Esophagus muscularis mucosa (tissue), 4 donors: ENCODE data around the gene TMIGD2. TPM values are rescaled to one million over a fixed set of nuclear protein-coding genes. Genes with fewer than 3 reads are reported as not detected.

ENCODE experiments used
- DNase-seq: peaks from one replicate; pipeline ENCODE4 v3.0.0-alpha.2; 2017; ENCODE audit errors: extremely low spot score
- H3K27ac ChIP-seq, 4 donors: fragments of 200-600 bp; sonication (generic); replicated peaks in 1 of 4; 1 replicate in 3 of 4; 2 replicates in 1 of 4; pipeline ENCODE4 v1.5.1; 2016 to 2019; ENCODE audit warnings: mild to moderate bottlenecking in 1 of 4
- H3K27me3 ChIP-seq, 4 donors: fragments of 200-600 bp; sonication (generic); one replicate each; pipeline versions ENCODE4 v1.5.1 to v1.6.0; 2016 to 2019
- H3K36me3 ChIP-seq, 4 donors: fragments of 200-600 bp; sonication (generic); one replicate each; pipeline ENCODE4 v1.5.1; 2016 to 2019
- H3K4me1 ChIP-seq, 4 donors: fragments of 200-600 bp; sonication (generic); one replicate each; pipeline ENCODE4 v1.5.1; 2016 to 2019
- H3K4me3 ChIP-seq, 4 donors: fragments of 200-600 bp; sonication (generic); 1 replicate in 2 of 4; 2 replicates in 2 of 4; pipeline ENCODE4 v1.5.1; 2016 to 2019; ENCODE audit warnings: mild to moderate bottlenecking in 4 of 4, moderate library complexity in 1 of 4
- H3K9me3 ChIP-seq, 4 donors: fragments of 200-600 bp; sonication (generic); 1 replicate in 3 of 4; 2 replicates in 1 of 4; pipeline ENCODE4 v1.5.1; 2016 to 2019
- EP300 ChIP-seq: sonication (generic); formaldehyde crosslinking; IDR thresholded peaks from one replicate; pipeline ENCODE4 v1.6.1; 2017; ENCODE audit warnings: antibody characterized with exemption
- POLR2A ChIP-seq: fragments of 450-650 bp; IDR thresholded peaks from one replicate; pipeline ENCODE4 v1.6.1; 2017; ENCODE audit warnings: antibody characterized with exemption, moderate library complexity, mild to moderate bottlenecking, low read depth
- POLR2AphosphoS5 ChIP-seq, 2 donors: sonication (generic); formaldehyde crosslinking; IDR thresholded peaks; one replicate each; pipeline ENCODE4 v1.6.1; 2017; ENCODE audit warnings: antibody characterized with exemption in 2 of 2
- WGBS: methylation state at CpG from one replicate; pipeline ENCODE4 v1.1.5; 2018; 5-methylcytosine and 5-hydroxymethylcytosine counted together
- intact Hi-C: fragments of 100-400 bp; cut with DNase I; formaldehyde crosslinking; loops from one replicate; pipeline ENCODE4 v1.15.1; 2023
- total RNA-seq, 4 donors: library from RNA; depleted of rRNA; stranded (reverse); fragments of >200 nt; gene quantifications; one replicate each; pipeline versions ENCODE4 v1.1.0 to v1.2.1, GENCODE V29; 2016
- TF ChIP-seq, protein P1 (sequence below), 3 experiments: fragments of 200-600 bp in 2 of 3; fragments of 450-650 bp in 1 of 3; sonication (generic) in 2 of 3; IDR thresholded peaks; one replicate each; pipeline ENCODE4 v1.5.1; 2017 to 2019; ENCODE audit warnings: antibody characterized with exemption in 3 of 3, mild to moderate bottlenecking in 2 of 3, moderate library complexity in 1 of 3

Gene TMIGD2
- total RNA-seq, 4 donors from 2014 or later: not detected

DNA sequence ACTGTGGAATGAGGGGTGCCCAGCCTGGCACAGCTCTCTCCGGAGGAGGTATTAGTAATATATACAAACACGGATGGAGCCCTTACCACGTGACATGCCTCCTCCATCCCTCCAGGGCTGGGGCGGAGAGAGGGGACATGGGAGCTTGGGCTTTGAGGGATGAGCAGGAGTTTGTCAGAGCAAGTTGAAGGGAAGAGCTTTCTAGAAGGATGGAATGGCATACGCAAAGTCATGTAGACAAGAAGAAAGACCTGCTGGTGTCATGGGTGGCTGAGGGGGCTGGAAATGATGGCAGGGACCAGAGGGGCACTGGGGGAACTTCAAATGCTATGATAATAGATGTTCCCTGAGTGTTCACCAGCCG lies 43.8 kb upstream of the TMIGD2 start:
- H3K36me3 ChIP-seq: peaks cover 0 to 34% (median 18%) of the 10 kb centered on the region in 4 donors
- H3K9me3 ChIP-seq: no peaks in the 10 kb centered on the region
- peaks cover 12 to 24% (median 15%) of the 10 kb centered on the region in 4 donors for H3K4me1 ChIP-seq
- 89% methylated on average over 6 of the region's 6 CpGs for WGBS
- TF ChIP-seq POLR2AphosphoS5 (IDR thresholded peaks at IDR 0.05): no peak
- TF ChIP-seq POLR2A: no peak
- no peak for TF ChIP-seq EP300
- TF ChIP-seq, protein P1, sequence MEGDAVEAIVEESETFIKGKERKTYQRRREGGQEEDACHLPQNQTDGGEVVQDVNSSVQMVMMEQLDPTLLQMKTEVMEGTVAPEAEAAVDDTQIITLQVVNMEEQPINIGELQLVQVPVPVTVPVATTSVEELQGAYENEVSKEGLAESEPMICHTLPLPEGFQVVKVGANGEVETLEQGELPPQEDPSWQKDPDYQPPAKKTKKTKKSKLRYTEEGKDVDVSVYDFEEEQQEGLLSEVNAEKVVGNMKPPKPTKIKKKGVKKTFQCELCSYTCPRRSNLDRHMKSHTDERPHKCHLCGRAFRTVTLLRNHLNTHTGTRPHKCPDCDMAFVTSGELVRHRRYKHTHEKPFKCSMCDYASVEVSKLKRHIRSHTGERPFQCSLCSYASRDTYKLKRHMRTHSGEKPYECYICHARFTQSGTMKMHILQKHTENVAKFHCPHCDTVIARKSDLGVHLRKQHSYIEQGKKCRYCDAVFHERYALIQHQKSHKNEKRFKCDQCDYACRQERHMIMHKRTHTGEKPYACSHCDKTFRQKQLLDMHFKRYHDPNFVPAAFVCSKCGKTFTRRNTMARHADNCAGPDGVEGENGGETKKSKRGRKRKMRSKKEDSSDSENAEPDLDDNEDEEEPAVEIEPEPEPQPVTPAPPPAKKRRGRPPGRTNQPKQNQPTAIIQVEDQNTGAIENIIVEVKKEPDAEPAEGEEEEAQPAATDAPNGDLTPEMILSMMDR (IDR thresholded peaks at IDR 0.05): no peak
- H3K27me3 ChIP-seq: no peaks in the 10 kb centered on the region
- intact Hi-C loops: no loop called here
- H3K4me3 ChIP-seq: no peak overlapping the region
- DNase-seq: no peak
- no peak overlapping the region for H3K27ac ChIP-seq

DNA sequence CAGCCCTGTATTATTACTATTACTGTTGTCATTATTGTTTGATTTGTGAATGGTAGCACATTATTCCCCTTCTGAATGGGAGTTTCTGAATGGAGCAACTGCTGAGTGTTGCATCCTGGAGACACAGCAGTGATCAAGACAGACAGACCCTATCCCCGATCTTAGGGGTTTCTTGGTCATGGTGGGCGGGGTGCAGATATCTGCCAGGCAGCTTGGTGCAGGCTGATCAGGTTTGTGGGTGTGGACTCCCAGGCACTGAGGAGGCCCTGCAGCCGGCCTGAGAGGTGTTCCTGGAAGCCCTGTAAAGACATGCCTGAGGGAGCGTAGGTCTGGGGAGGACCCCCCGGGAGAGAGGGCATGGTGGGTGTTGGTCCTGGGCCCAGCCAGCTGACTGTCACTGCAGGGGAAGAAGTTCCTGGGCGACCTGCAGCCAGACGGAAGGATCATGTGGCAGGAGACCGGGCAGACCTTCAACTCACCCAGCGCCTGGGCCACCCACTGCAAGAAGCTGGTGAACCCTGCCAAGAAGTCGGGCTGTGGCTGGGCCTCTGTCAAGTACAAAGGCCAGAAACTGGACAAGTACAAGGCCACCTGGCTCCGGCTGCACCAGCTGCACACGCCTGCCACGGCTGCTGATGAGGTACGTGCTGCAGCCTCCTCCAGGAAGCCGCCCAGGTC lies 43.3 kb upstream of the TMIGD2 start:
- DNase-seq: no peak
- intact Hi-C loops: no loop called here
- TF ChIP-seq, protein P1 (IDR thresholded peaks at IDR 0.05): no peak
- TF ChIP-seq POLR2A (no peak), POLR2AphosphoS5 (IDR thresholded peaks at IDR 0.05) (no peak), EP300 (no peak)
- peaks cover 12 to 24% (median 15%) of the 10 kb centered on the region in 4 donors for H3K4me1 ChIP-seq
- H3K9me3 ChIP-seq: no peaks in the 10 kb centered on the region
- H3K36me3 ChIP-seq: peaks cover 0 to 31% (median 18%) of the 10 kb centered on the region in 4 donors
- H3K27me3 ChIP-seq: no peaks in the 10 kb centered on the region
- no peak overlapping the region for H3K4me3 ChIP-seq
- 90% methylated on average over 10 of the region's 15 CpGs for WGBS
- H3K27ac ChIP-seq: no peak overlapping the region

DNA sequence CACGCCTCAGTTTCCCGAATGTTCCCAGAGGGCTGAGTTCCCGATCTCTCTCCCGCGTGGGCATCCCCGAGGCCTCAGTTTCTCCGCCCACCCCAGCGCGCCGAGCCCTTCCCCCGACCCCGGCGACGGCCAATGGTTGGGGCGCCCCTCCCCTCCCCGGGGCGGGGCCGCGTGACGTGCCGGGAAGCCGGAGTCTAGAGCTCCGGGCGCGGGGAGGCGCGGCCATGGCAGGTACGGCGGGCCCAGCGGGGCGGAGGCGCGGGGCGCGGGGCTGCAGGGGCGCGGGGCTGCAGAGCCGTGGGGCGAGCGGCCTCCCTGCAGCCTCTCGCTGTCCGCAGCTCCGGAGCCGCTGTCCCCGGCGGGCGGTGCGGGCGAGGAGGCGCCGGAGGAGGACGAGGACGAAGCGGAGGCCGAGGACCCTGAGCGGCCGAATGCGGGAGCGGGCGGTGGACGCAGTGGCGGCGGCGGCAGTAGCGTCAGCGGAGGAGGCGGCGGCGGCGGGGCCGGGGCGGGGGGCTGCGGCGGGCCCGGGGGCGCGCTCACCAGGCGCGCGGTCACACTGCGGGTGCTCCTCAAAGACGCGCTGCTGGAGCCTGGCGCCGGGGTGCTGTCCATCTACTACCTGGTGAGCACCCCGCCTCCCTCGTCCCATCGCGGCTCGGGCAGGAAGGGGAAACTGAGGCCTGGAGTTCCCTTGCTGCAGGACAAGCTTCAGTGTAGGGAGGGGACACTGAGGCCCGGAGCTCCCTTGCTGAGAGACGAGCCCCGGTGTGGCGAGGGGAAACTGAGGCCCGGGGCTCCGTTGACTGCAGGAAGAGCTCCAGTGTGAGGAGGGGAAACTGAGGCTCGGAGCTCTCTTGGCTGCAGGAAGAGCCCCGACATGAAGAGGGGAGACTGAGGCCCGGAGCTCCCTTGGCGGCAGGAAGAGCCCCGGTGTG lies 41.5 kb upstream of the TMIGD2 start, which contains the start of gene MPND:
Gene MPND (plus strand): TSS at position 193 of the 938 bp plus-strand sequence. CDS start 32 bp downstream, at position 225.
- TF ChIP-seq POLR2A (no peak), POLR2AphosphoS5 (IDR thresholded peaks at IDR 0.05) (peak; percentile 64 to 76), EP300 (no peak)
- TF ChIP-seq, protein P1 (IDR thresholded peaks at IDR 0.05): no peak
- no peaks in the 10 kb centered on the region for H3K9me3 ChIP-seq
- WGBS: 27% methylated on average over 15 of the region's 101 CpGs
- peaks cover 0 to 21% (median 14%) of the 10 kb centered on the region in 4 donors for H3K36me3 ChIP-seq
- peak within 1 kb of the TSS; percentile 81 to 99 (median 85) for H3K4me3 ChIP-seq
- peak; percentile 97 for DNase-seq
- H3K27me3 ChIP-seq: no peaks in the 10 kb centered on the region
- intact Hi-C loops: loop anchor here (2.0 kb wide), 1 partner anchor 55 kb away; no protein-coding TSS in a partner anchor
- H3K27ac ChIP-seq: peak within 1 kb of the TSS; percentile 95 to 97 (median 96)
- H3K4me1 ChIP-seq: peaks cover 16 to 31% (median 17%) of the 10 kb centered on the region in 4 donors

DNA sequence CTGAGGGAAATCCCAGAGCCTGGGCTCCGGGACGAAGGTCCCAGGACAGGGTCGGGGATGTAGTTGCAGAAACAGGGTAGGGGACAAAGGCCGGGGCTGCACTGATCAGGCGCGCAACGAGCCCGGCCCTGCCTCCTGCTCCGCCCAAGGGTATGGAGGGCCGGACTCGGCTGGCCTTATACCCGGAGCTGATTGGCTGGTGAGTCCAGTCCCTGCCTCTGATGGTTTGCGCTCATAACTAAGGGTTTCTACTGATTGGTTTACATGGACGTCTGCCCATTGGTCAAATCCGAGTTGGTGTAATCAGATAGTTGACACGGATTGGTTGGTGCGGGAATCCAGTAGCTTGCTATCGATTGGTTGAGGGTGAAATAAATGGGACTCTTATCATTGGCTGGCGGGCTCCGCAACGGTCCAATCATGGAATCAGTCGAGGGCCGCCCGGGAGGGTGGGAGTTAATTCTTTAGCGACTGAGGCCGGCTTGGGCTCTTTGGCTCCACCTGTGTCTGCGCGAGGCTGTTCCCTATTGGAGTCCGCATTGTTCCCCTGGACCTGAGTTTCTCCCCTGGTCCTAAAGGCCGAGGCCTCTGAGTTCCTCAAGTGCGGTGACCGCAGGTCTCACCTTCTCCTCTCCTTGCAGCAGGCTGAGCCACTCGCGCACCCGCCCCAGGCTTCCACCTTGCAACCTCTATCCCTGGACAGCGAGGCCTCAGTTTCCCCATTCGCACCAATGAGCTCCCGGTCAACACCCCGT lies 40.6 kb upstream of the TMIGD2 start:
- Histone ChIP-seq H3K4me3 (peak overlapping the region; percentile 81 to 99 (median 85)), H3K27ac (peak overlapping the region; percentile 95 to 97 (median 96)), H3K9me3 (no peaks in the 10 kb centered on the region), H3K36me3 (peaks cover 0 to 18% (median 13%) of the 10 kb centered on the region in 4 donors), H3K27me3 (no peaks in the 10 kb centered on the region), H3K4me1 (peaks cover 19 to 39% (median 26%) of the 10 kb centered on the region in 4 donors)
- TF ChIP-seq POLR2A: peak; percentile 77
- TF ChIP-seq, protein P1 (IDR thresholded peaks at IDR 0.05): peak in 1 of 3 experiments; percentile 32
- TF ChIP-seq EP300: no peak
- peak; percentile 93 to 99 for TF ChIP-seq POLR2AphosphoS5 (IDR thresholded peaks at IDR 0.05)
- DNase-seq: peak; percentile 100
- WGBS: 1% methylated on average over 20 of the region's 39 CpGs
- intact Hi-C loops: loop anchor here (2.0 kb wide), 1 partner anchor 56 kb away; no protein-coding TSS in a partner anchor
